ENCODE measurements around the gene CCDC107.

DNA sequence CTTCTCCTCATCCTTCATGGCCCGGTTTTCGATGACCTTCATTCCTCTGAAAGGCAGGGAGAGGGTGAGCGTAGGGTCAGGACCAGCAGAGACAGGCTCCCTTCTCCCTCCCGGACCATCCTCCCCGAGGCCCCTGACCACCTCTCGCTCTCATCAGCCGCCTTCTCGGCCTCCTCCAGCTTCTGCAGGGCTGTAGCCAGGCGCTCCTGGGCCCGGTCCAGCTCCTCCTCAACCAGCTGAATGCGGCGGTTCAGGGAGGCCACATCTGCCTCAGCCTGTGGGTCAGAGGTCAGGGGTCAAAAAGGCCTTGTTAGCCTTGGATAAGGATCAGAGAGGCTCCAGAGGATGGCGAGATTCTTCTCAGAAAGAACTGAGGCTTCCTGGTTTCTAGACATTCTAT, 27.4 kb downstream of the CCDC107 start:
- TF ChIP-seq POLR2A (IDR thresholded peaks at IDR 0.05; ENCODE audit: low read depth, low read length) (no peak), POLR2AphosphoS5 (IDR thresholded peaks at IDR 0.05; ENCODE audit: low read depth, low read length) (no peak), SPI1 (IDR thresholded peaks at IDR 0.05; ENCODE audit: low read depth, low read length) (no peak), TAF1 (IDR thresholded peaks at IDR 0.05; ENCODE audit: low read depth, low read length) (no peak)

Measured in GM12891 (cell line).